GM12878 (cell line): Measurements from ENCODE around the gene FAIM. TPM values are rescaled to one million over a fixed set of nuclear protein-coding genes. Genes with fewer than 3 reads are reported as not detected.
"Not testable (repeated sequence)": the region's sequence is repeated elsewhere in the genome, so short reads cannot be mapped to it uniquely, and the experiment has no call there.

Experiments used
- ATAC-seq: fragments of 200-7000 bp; cut with Tn5 transposase; 3 replicates; pipeline ENCODE4 v1.9.1; 2020; ENCODE audit warnings: mild to moderate bottlenecking, moderate library complexity
- BruUV-seq: library from RNA; stranded (reverse); fragments of 400-500 nt; replicated peaks from 2 replicates; lab custom pipeline; 2021; lab: Mats Ljungman, UMichigan
- CTCF ChIA-PET: fragments of 300-600 bp; sonication (Branson Sonifier 250); formaldehyde crosslinking; extraction: SDS; loops from one replicate; lab custom pipeline; 2021; ENCODE audit warnings: inconsistent platforms; lab: Yijun Ruan, JAX
- POLR2A ChIA-PET: fragments of 350-600 bp; formaldehyde crosslinking; extraction: SDS; loops from one replicate; lab custom pipeline; 2021; ENCODE audit warnings: inconsistent platforms; lab: Charles Lee
- RAD21 ChIA-PET: fragments of 300-600 bp; sonication (Branson Sonifier 250); formaldehyde crosslinking; loops from one replicate; lab custom pipeline; 2023; ENCODE audit warnings: antibody characterized with exemption; ENCODE audit not compliant: unreplicated experiment; lab: Charles Lee
- SMC1A ChIA-PET: fragments of 300-600 bp; sonication (Branson Sonifier 250); formaldehyde crosslinking; loops from one replicate; lab custom pipeline; 2023; ENCODE audit not compliant: unreplicated experiment, uncharacterized antibody; lab: Charles Lee
- DNase-seq: peaks from one replicate; pipeline ENCODE4 v3.0.0-alpha.2; 2011; ENCODE audit warnings: low read depth, low spot score
- FAIRE-seq: peaks from 3 replicates; lab custom pipeline; 2011; peaks lifted over from hg19 to GRCh38; lab: Jason Lieb, UNC
- H2AFZ ChIP-seq: 2 replicates; pipeline ENCODE4 v1.6.0; 2011; ENCODE audit warnings: low read depth, low read length, control low read depth; ENCODE audit not compliant: control insufficient read depth
- H3K27ac ChIP-seq: 2 replicates; pipeline ENCODE4 v1.5.1; 2011; ENCODE audit warnings: control low read depth; ENCODE audit not compliant: control insufficient read depth, insufficient read depth
- H3K27me3 ChIP-seq, 2 experiments: replicated peaks in 1 of 2; 2 replicates each; pipeline versions ENCODE4 v1.6.0 to v1.6.1; 2011; ENCODE audit warnings: low read length in 1 of 2; ENCODE audit not compliant: control insufficient read depth in 2 of 2, insufficient read depth in 2 of 2
- H3K36me3 ChIP-seq, 2 experiments: 2 replicates each; pipeline ENCODE4 v1.5.1; 2011; ENCODE audit warnings: low read length in 1 of 2; ENCODE audit not compliant: control insufficient read depth in 2 of 2, insufficient read depth in 2 of 2
- H3K4me1 ChIP-seq: 2 replicates; pipeline ENCODE4 v1.6.1; 2011; ENCODE audit warnings: mild to moderate bottlenecking, low read length, moderate library complexity, mixed read lengths; ENCODE audit not compliant: control insufficient read depth, insufficient read depth
- H3K4me2 ChIP-seq: 2 replicates; pipeline ENCODE4 v1.6.0; 2011; ENCODE audit warnings: control low read depth; ENCODE audit not compliant: control insufficient read depth, insufficient read depth
- H3K4me3 ChIP-seq: fragments of 200-600 bp; sonication (generic); 2 replicates; pipeline ENCODE4 v1.5.1; 2016
- H3K79me2 ChIP-seq: 2 replicates; pipeline ENCODE4 v1.6.0; 2011; ENCODE audit warnings: low read length; ENCODE audit not compliant: control insufficient read depth, insufficient read depth
- H3K9ac ChIP-seq: 2 replicates; pipeline ENCODE4 v1.8.0; 2011; ENCODE audit warnings: low read length, control low read depth, mixed read lengths; ENCODE audit not compliant: control insufficient read depth, insufficient read depth
- H3K9me3 ChIP-seq: replicated peaks from 3 replicates; pipeline ENCODE4 v1.5.1; 2011; ENCODE audit warnings: mild to moderate bottlenecking, low read length; ENCODE audit not compliant: control insufficient read depth, insufficient read depth
- H4K20me1 ChIP-seq: 2 replicates; pipeline ENCODE4 v1.6.0; 2011; ENCODE audit not compliant: control insufficient read depth, insufficient read depth
- NKRF ChIP-seq: fragments of 450-650 bp; conservative IDR thresholded peaks from 2 replicates; pipeline ENCODE4 v1.6.1; 2017; ENCODE audit warnings: mild to moderate bottlenecking, moderate library complexity
- SUPT20H ChIP-seq: IDR thresholded peaks from 2 replicates; pipeline ENCODE4 v1.6.1; 2011; ENCODE audit warnings: low read depth, mild to moderate bottlenecking, low read length, moderate library complexity, borderline replicate concordance; ENCODE audit not compliant: control insufficient read depth
- WGBS: methylation state at CpG from one replicate; pipeline ENCODE4 v1.1.6; 2016; ENCODE audit warnings: low lambda C conversion rate; ENCODE audit not compliant: insufficient replicate concordance, insufficient coverage; ENCODE audit errors: missing lambda C conversion rate; 5-methylcytosine and 5-hydroxymethylcytosine counted together
- in situ Hi-C: fragments of 300-500 bp; cut with MboI; formaldehyde crosslinking; loops from 9 replicates; pipeline ENCODE4 v1.14.3; 2018; ENCODE audit warnings: mixed read lengths
- intact Hi-C: fragments of 100-400 bp; cut with micrococcal nuclease; formaldehyde crosslinking; loops from one replicate; pipeline ENCODE4 v1.14.2; 2022; ENCODE audit not compliant: unreplicated experiment
- polyA plus RNA-seq, 11 experiments: library from polyadenylated mRNA; depleted of rRNA in 4 of 11; unstranded in 6 of 11; stranded (reverse) in 5 of 11; fragments of >200 nt; fragmentation: Nextera tagmentation in 4 of 11; fragmentation: Illumina TruSeq in 1 of 11; extraction: Ambion mirVana in 4 of 11; extraction: Trizol in 1 of 11; gene quantifications; 1 replicate in 1 of 11; 2 replicates in 10 of 11; pipeline versions ENCODE4 v1.2.1 to v1.2.3, GENCODE V29; 2011 to 2016; ENCODE audit warnings: inconsistent platforms in 2 of 11, missing spikeins in 2 of 11, low read depth in 1 of 11
- total RNA-seq, 4 experiments: library from RNA; depleted of rRNA in 3 of 4; stranded (reverse); fragments of >200 nt in 3 of 4; fragmentation: Illumina TruSeq in 1 of 4; extraction: Trizol in 1 of 4; gene quantifications; 2 replicates each; pipeline versions ENCODE4 v1.2.1 to v1.2.3, GENCODE V29; 2013 to 2021

Gene FAIM
- total and polyA plus RNA-seq, 10 of the 15 experiments (the other 5 are each of a cell fraction or from before 2014, with no cell fraction given) = 9.3 to 34.0 (median 23.5) TPM

- TF ChIP-seq SUPT20H = no peak
- TF ChIP-seq NKRF = no peak
- TF ChIP-seq, all 136 proteins: peak for 0
Measured at GRCh38 chr3:138600100-138600745, 8.3 kb upstream of the FAIM start (continued).

GRCh38 chr3:138601661-138602060 is 6.9 kb upstream of the FAIM start:
- H3K9ac ChIP-seq, H4K20me1 ChIP-seq, H3K27ac ChIP-seq, ATAC-seq, H3K4me2 ChIP-seq, H3K36me3 ChIP-seq, FAIRE-seq, DNase-seq, RAD21 ChIA-PET, in situ Hi-C loops, intact Hi-C loops, BruUV-seq, H2AFZ ChIP-seq, H3K27me3 ChIP-seq, POLR2A ChIA-PET, H3K79me2 ChIP-seq, H3K4me3 ChIP-seq, SMC1A ChIA-PET, CTCF ChIA-PET, H3K4me1 ChIP-seq, H3K9me3 ChIP-seq: not testable (repeated sequence)
- WGBS = 52% methylated on average over 2 of the region's 2 CpGs

- in situ Hi-C loops, FAIRE-seq: not testable (repeated sequence)
- SMC1A ChIA-PET = interaction anchor here (0.6 to 1.3 kb wide), 2 partner anchors 273 to 319 kb away, joined by 3 to 4 read pairs; no protein-coding TSS in a partner anchor
Measured at GRCh38 chr3:138604106-138604595, 4.4 kb upstream of the FAIM start.

More at GRCh38 chr3:138604106-138604595, 4.4 kb upstream of the FAIM start:
- H4K20me1 ChIP-seq, POLR2A ChIA-PET, H3K79me2 ChIP-seq, H3K9me3 ChIP-seq, H3K4me3 ChIP-seq, H3K4me1 ChIP-seq, H3K27me3 ChIP-seq, H3K4me2 ChIP-seq, H2AFZ ChIP-seq, RAD21 ChIA-PET, BruUV-seq, H3K36me3 ChIP-seq, DNase-seq, H3K9ac ChIP-seq, intact Hi-C loops, H3K27ac ChIP-seq, ATAC-seq: not testable (repeated sequence)
- CTCF ChIA-PET = interaction anchor here (1.5 kb wide), 1 partner anchor 10 kb away, joined by 5 read pairs; the partner anchor contains the start of gene CEP70
- WGBS = 70% methylated on average over 5 of the region's 5 CpGs
